ENCODE measurements around the gene C1R. TPM values are rescaled to one million over a fixed set of nuclear protein-coding genes. Genes with fewer than 3 reads are reported as not detected.

The C1R gene
- total RNA-seq (2014; rRNA removed; shearing (Covaris generic)) (not detected in 2 replicates), total RNA-seq (2022) (0.30 TPM in 1 of 2 replicates, not detected in the other), Bru-seq, nascent RNA (percentile 12 among the genes with signal in this experiment), BruChase-seq, experiment 1, labeled RNA remaining after a 6-hour chase (percentile 22 among the genes with signal in this experiment), BruChase-seq, experiment 2, labeled RNA remaining after a 2-hour chase (percentile 22 among the genes with signal in this experiment)
- long read RNA-seq: 0 reads

- no TSS peak for BruUV-seq (replicated peaks)
- Histone ChIP-seq H3K4me1 (ENCODE audit: insufficient read depth, low read length, poor library complexity, severe bottlenecking) (peaks cover 3% of the 10 kb centered on the region), H3K36me3 (ENCODE audit: insufficient read depth, low read length) (no peaks in the 10 kb centered on the region), H3K9me2 (ENCODE audit: insufficient read depth, low read length) (no peaks in the 10 kb centered on the region), H3K4me2 (ENCODE audit: low read length) (peak within 1 kb of the TSS; percentile 38; the same call in 1 of the 2 replicates), H3K79me2 (ENCODE audit: insufficient read depth, low read depth, low read length) (no peaks in the 10 kb centered on the region), H3K4me3 (ENCODE audit: low read depth, low read length, poor library complexity, severe bottlenecking) (no peak within 1 kb of the TSS), H3K27ac (ENCODE audit: low read depth, low read length, poor library complexity, severe bottlenecking) (no peak within 1 kb of the TSS), H4K20me1 (ENCODE audit: insufficient read depth, low read length) (no peaks in the 10 kb centered on the region), H2AFZ (ENCODE audit: low read length) (0 out of 2 replicates have a peak within 1 kb of the TSS, but pooled peaks have one; percentile 21), H3K9me3 (ENCODE audit: low read length) (no peaks in the 10 kb centered on the region)
- TF ChIP-seq CTCF (conservative IDR thresholded peaks at IDR 0.05; ENCODE audit: low read length) (peak; percentile 87), EZH2phosphoT487 (IDR thresholded peaks at IDR 0.05; ENCODE audit: borderline replicate concordance, low read depth, low read length) (no peak)
- intact Hi-C loops (cut with micrococcal nuclease; ENCODE audit: unreplicated experiment): loop anchor here (1.0 to 5.0 kb wide), 4 partner anchors 20 to 225 kb away; partner anchors contain the start of genes C12orf57 and TPI1
- CTCF ChIA-PET (ENCODE audit: unreplicated experiment): no interaction called here
- peak; percentile 59 for DNase-seq (ENCODE audit: low spot score)
- POLR2A ChIA-PET: interaction anchor here (1.3 kb wide), 1 partner anchor 148 kb away, joined by 5 read pairs; the partner anchor contains the start of genes C12orf57 and RNU7-1
Observed at GRCh38 chr12:7092229-7092985, at the start of gene C1R. Gene C1R, minus strand, starts transcription at chr12:7092445. Its CDS starts 57 bp downstream, at chr12:7092388.

- no peaks in the 10 kb centered on the region for H4K20me1 ChIP-seq (ENCODE audit: insufficient read depth, low read length)
- POLR2A ChIA-PET: interaction anchor here (0.6 to 1.0 kb wide), 5 partner anchors 12 to 1006 kb away, joined by 3 to 7 read pairs (median 3); no protein-coding TSS in a partner anchor
- CTCF ChIA-PET (ENCODE audit: unreplicated experiment): interaction anchor here (1.0 kb wide), 1 partner anchor 12 kb away, joined by 3 read pairs; the partner anchor contains the start of gene CLSTN3
- no peaks in the 10 kb centered on the region for H3K9me2 ChIP-seq (ENCODE audit: insufficient read depth, low read length)
- H2AFZ ChIP-seq (ENCODE audit: low read length): no peak overlapping the region
- H3K9me3 ChIP-seq (ENCODE audit: low read length): no peaks in the 10 kb centered on the region
- peaks cover 5% of the 10 kb centered on the region; the same call in 1 of the 2 replicates for H3K36me3 ChIP-seq (ENCODE audit: insufficient read depth, low read length)
- no peaks in the 10 kb centered on the region for H3K79me2 ChIP-seq (ENCODE audit: insufficient read depth, low read depth, low read length)
- TF ChIP-seq EZH2phosphoT487 (IDR thresholded peaks at IDR 0.05; ENCODE audit: borderline replicate concordance, low read depth, low read length) (no peak), CTCF (conservative IDR thresholded peaks at IDR 0.05; ENCODE audit: low read length) (no peak)
- no TSS peak for BruUV-seq (replicated peaks)
- H3K27ac ChIP-seq (ENCODE audit: low read depth, low read length, poor library complexity, severe bottlenecking): no peak overlapping the region
- H3K4me2 ChIP-seq (ENCODE audit: low read length): no peak overlapping the region
- no peak for DNase-seq (ENCODE audit: low spot score)
- intact Hi-C loops (cut with micrococcal nuclease; ENCODE audit: unreplicated experiment): loop anchor here (1.0 to 5.0 kb wide), 3 partner anchors 47 to 497 kb away; no protein-coding TSS in a partner anchor
- H3K4me3 ChIP-seq (ENCODE audit: low read depth, low read length, poor library complexity, severe bottlenecking): no peak overlapping the region
- no peaks in the 10 kb centered on the region for H3K4me1 ChIP-seq (ENCODE audit: insufficient read depth, low read length, poor library complexity, severe bottlenecking)
Observed at GRCh38 chr12:7141351-7142005, 49.2 kb upstream of the C1R start.
